Ammon's horn (tissue), 1 donor: ENCODE results near the gene DAB1.

Source experiments
- DNase-seq: peaks from one replicate; pipeline ENCODE4 v3.0.0-alpha.2; 2016; ENCODE audit warnings: low spot score

DAB1 gene

DNA sequence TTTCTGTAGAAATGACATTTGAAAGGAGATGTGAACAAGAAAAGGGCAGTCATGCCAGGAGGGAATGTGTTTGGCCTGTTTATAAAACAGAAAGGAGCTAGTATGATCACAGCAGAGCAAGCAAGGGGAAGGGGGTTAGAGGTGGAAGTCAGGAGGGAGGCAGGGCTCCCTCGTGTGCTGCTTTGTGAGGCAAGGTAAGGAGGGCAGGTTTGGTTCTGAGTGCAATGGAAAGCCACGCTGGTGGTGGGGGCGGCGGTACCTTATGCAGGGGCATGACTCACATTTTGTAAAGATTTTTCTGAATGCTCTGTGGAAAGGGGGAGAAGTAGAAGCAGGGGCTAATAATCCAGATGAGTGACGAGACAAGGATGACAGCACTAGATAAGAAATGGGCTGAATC lies 260.5 kb downstream of the DAB1 start:
- peak; percentile 12 for DNase-seq

DNA sequence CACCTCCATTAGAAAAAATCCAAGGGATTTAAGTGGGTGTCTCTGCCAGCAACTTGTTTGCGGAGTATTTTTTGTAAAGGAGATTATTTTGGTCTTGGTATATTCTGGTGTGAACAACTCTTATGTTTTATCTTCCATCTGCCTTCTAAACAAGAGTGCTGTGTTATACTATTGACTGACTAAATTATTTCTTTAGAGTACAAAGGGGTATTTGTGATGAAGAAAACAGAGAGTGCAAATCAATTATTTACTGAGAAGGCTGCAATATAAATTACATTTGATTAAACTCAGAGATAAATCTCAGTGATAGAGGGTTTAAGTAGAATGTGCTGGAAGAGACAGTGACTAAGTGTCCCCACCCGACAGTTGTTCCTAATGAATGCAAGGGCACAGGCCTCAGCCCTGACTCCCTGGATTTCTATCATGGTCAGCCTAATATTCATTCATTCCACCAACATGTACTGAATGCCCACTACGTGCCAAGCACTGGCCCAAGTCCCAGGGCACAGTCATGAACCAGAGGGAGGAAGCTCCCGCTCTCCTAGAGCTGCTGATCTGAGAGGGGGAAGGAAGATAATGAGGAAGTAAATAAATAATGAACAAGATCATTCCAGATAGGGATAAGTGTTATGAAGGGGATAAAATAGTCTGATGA lies 261.1 kb downstream of the DAB1 start:
- DNase-seq: peak; percentile 85

DNA sequence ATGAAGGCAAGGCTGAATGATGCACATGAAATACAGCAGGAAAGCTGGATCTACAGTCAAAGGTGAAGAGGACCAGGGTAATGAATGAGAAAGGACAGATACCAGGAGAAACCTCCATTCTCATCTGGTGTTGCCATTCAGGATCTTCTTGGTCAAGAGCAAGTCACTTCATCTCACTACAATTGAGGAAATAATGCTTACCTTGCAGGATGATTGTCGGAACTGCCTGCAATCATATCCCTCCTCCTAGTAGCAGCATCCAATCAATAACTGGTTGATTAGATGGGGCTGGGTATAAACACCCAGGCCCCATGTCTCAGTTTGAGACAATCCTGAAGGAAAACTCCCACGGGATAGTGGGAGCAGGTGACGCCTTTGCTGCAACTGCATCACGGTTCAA lies 263.3 kb downstream of the DAB1 start:
- DNase-seq: no peak

DNA sequence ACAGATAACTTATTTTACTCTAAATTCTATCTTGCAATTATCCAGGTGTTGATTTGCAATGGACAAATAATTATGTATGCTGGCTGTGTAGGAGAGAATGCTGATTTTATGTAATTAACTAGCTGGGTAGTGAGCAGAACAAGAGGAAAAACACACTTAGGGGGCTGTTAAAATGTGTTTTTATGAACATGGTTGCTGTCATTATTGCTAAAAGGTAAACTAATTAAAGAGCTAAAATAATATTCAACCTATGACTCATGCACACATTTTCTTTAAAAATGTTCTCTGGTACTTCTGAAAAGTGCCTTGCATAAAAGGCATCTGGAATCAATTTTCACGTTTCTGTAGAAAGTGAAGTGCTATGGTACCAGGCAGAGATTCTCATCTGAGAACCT lies 265.3 kb downstream of the DAB1 start:
- DNase-seq: no peak

DNA sequence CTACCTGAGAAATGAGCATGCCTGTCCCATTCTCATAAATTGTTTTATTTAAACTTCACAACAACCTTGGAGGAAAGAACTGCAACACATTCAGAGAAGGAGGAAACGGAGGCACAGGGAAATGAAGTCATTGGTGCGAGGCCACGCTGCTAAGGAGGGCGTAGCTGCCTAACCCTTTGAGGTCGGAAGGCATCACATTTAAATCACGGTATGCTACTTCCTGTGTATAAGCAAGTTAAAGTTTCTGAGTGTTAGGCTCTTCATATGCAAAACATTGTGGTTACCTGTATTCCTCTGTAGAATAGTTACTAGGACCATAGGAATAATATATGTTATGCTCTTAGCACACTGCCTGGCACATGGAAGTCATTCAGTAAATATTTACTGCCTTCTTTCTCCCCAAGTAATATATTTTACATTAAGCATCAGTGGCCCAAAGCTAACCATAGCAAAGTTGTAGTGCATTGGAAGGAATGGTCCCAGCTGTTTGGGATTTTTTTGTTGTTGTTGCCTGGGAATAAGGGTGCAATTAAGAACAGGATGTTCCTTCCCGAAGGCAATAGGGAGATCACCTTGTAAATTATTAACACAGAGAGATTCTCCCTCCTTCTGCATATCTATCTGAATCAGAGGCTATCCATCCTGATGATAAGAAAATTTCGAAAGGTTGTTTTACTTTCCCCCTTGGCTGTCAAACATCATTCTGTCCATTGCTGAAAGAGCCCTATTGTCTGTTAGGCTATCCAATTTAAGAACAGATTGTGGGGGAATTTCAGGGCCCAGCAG lies 265.8 kb downstream of the DAB1 start:
- DNase-seq: no peak

DNA sequence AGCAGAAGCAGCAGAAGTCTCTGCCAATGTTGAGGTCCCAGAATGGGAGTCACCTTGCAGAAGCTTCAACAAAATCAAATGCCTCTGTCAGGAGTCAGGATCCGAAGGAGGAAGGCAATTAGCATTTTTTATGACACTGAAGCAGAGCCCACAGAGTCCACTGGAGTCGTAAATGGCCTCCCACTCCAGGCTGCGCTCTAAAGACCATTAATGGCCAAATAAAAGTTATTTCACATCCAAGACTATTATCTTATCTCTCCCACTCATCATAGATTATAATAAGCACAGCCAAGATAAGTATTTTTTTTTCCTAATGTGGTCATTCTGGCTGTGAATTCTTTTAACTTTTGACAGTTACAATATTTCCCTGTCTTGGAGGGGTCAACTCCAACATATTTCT lies 267.0 kb downstream of the DAB1 start:
- no peak for DNase-seq

DNA sequence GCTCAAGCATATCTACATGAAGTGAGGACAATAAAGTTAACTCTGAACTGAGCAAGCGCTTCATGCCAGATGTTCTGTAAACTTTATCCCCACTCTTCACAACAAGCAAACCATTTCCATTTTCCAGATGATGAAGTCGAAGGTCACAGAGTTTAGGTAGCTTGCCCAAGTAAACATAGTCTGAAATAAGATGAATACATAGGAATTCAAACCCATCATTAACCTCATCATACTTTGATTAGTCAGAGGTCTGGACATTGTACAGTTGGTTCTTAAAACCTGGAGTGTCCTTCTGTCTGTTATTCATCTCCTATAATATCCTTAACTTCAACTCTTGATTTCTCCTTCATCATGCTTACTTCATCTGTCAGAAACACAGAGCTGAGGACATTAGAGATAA lies 277.8 kb downstream of the DAB1 start:
- no peak for DNase-seq

DNA sequence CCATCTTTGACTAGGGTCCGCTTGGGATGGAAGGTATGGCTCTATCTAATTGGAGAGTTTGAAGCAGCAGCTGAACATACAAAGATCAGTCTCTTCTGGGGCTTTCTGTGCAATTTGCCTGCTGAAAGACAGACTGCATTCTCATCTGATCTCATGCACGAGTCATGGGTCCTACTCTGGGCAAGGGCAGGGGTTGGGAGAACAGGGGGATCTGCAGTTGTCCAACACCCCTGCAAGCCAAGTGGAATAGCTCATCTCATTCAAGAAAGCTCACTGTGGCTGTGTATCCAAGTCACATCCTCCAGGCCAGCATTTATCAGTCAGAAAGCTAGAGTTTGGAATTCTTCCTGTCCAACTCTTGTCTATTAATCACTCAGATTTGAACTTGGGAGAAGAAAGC lies 280.9 kb downstream of the DAB1 start:
- no peak for DNase-seq

DNA sequence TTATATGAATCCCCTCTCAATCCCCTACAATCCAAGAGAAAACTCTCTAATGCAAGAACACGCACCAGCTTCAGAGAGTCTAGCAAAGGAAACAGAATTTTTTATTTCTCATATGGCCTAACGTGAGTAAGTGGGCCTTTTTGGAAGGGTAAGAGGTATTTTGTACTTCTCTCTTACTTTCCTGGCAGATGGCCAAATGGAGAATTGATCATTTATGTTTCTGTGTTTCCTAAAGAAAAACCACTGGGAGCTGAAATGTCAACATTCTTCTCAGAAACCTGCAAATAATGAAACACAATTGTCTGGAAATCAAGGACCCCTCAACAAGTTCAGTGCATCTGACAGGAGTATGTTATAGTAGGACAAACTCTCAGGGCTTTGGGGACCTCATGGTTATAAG lies 281.7 kb downstream of the DAB1 start:
- no peak for DNase-seq

DNA sequence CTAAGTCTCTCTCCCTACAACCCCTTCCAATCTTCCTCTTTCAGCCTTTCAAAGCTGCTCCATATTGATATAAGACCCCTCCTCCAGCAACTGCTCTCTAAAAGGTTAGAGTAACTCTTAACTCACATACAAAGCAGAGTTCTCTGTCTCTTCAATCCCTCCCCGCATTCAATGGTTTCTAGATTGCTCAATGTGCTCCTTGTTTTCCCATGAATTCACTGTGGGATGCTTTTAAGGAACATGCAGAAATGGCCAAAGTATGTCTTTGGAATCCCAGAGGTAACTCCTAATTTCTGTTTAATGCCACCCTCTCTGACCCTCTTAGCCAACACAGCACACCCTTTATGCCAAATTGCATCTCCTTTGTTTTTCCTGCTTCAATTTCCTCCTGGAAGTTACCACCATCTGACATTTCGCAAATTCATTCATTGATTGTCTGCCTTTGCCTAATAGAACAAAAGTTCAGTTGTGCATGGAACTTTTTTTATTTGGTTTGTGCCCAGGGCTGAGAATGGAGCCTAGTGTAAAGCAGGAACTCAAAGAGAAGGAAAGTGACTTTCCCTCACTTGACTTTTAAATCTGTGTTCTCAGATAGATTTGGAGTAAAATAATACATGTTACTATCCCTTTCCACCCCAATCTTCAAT lies 285.3 kb downstream of the DAB1 start:
- no peak for DNase-seq

DNA sequence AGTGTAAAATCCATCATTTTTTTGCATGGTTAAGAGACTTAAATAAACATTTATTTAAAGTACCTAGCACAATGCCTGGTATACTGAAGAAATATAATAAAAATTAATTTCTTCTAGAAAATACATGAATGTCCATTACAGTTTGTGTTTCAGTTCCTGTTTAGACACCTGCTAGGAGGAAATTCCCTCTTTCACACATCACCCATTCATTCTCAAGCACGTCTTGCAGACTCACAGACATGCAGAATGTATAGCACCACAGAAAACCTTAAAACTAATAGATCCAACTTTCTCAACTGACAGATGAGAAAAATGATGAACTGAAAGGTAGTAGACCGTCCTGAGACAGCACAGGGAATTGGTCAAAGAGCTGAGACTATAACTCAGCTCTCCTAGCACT lies 285.9 kb downstream of the DAB1 start:
- DNase-seq: no peak

DNA sequence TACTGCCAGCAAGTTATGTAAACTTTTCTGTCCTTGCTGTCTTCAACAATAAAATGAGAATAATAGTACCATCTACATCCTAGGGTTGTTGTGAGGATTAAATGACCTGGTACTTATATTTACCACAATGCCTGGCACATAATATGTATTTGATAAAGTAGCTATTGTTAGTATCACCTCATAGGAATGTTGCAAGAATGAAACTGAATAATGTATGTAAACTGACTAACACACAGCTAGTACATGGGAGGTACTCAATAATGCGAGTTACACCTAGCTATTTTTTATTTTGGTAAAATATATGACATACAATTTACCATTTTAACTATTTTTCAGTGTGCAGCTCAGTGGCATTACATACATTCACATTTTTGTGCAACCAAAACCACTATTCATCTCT lies 289.1 kb downstream of the DAB1 start:
- DNase-seq: no peak

DNA sequence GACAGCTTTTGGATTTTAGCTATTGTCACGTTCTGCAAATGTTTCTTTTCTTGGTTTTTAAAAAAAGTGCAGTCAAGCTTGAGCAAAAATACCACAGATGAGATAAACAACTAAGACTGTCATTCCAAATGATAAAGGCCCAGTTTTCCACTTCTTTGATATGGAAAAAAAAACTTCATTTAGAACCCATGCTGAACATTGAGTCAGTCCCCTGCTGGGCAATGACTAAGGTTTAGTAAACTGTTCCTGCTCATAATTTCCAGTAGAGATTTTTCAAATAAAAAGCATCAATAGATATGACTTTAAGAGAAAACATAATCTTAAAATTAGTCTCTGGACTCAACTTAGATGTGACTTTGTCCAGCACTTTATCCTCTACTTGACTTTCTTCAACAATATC lies 290.2 kb downstream of the DAB1 start:
- DNase-seq: no peak

DNA sequence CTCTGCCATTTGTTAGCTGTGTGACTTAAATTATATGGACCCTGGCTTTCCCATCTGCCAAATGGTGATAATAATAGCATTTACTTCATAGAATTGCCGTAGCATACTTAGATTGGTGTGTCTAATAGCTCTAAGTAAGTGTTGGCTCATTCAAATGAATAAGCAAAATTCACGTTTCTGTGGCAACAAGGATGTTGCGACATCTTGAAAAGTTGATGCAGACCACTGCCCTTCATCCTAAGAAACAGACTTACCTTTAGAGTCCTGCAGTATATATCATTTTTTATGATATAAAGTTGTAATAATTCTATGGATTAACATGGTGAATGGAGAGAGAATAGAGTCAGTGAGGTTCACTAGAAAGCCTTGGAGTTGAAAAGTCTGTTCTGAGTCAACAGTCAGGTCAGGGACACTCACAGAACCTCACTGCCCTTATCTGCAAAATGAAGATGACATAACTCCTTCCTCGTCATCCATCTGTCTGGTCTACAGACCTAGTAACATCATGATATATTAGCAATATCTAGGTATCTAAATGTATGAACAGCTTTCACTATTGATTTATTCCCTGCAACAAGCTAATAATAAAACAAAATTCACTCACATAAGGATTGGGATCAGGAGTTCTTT lies 290.8 kb downstream of the DAB1 start:
- DNase-seq: no peak

DNA sequence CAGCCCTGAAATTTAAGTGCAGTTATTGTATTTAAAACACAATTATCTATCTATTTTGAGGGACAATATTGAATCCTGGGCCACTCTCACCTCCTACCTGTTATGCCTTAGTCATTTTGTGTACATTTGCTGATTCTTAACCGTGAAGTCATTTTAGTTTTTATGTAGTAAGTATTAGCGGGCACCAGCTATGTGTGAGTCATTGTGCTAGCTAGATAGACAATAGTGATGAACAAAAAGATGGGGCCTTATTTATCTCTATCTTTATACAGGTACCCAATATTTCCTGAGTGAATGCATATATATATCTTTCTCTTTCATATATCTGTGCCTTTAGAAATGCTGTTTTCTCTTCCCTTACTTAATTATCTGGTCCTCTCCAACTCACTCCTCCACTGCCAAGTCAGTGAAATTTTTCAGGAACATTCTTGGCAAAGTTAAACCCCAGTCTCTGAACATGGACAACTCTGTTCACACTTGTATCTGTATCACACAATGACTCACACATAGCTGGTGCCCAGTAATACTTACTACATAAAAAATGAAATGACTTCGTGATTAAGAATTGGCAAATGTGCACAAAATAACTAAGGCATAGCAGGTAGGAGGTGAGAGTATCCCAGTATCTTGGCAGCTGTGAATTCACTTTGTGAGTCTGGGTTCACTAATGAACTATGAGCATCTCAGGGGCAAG lies 292.0 kb downstream of the DAB1 start:
- DNase-seq: no peak

DNA sequence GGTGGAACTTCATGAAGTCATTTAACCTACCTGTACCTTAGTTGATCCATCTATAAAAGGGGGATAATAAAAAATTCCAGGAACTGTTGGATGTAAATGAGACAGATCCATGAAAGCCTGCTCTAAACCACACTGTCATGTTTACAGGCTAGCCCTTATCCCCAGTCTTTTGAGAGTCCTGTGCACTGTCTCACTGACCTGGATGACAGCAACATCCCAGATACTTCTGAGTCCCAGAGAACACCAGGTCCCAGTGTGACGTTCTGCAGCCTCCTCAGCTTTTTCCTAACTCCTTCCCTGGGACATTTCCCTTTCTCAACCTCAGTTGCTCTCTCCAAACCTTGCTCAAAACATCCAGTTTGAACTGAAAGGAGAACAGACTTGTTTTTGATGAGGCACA lies 292.6 kb downstream of the DAB1 start:
- no peak for DNase-seq

DNA sequence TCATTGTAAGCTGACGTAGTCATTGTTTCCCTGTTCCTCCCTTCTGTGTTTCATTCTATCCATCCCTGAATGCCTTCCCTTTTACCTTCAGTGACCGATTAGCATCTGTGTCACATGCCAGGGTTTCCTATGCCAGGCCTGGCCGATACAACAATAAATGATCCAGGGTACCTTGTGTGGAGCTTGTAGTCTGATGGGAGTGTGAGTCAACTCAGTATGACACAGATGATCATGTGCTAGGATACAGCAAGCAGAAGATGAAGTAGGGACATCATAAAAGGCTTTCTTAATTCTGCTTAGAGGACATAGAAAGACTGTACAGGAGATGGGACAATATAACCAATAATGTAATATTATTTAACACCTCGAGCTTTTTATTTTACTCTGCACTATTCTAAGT lies 294.0 kb downstream of the DAB1 start:
- no peak for DNase-seq

DNA sequence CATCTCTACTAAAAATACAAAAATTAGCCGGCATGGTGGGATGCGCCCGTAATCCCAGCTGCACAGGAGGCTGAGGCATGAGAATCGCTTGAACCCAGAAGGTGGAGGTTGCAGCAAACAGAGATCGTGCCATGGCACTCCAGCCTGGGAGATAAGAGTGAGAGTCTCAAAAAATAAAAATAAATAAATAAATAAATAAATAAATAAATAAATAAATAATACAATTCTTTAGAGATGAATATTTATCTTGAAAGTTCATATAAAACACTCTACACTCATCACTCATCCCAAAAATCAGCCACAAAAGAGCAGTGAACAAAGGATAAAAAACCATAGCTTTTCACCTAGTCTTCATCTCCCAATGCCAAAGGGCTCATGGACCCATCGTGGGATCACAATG lies 295.9 kb downstream of the DAB1 start:
- DNase-seq: no peak

DNA sequence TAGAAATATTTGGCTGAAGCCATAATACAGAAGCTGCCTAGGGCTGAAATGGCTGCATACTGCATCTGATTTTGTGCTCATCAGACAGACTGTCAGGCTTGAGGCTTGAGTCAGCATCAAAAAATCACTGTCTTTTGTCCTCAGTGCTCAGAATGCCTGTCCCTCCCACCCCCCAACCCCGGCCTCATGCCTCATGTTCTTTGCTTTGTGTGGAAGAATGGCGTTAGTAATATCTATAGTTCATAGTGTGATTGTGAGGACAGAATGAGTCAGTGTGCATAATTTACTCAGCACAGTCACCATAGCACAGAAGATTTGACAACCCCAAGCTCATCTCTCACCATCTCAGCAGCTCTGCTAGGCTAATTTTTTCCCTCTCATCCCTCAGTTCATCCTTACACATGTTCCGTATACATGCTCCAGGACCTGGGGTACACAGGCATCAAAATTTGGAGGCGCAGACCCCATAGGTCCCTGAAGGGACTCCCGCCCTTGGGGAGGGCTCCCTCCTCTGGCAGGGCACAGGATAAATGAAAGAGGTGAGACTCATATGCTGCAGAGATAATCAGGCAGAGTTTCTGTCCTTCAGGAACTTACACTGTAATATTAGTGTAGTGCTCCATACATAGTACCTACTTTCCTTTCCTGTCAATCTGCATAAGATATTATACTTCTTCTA lies 299.0 kb downstream of the DAB1 start:
- DNase-seq: no peak

DNA sequence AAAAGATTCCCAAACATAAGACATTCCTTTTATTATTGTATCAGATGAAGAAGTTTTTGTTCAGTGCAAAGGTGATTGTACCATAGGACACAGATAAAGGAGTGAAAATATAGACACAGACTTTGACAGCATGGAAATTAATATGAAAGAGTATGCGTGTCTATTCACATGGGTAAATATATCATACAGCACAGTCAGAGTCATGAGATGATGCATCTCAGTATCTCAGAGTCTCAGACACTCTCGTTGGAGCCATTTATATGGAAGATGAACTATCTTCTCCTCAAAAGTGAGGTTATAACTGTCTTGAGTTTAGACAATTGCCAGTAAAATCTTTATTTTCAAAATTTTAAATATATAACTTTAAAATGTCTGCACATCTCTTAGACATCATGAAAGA lies 299.7 kb downstream of the DAB1 start:
- no peak for DNase-seq

DNA sequence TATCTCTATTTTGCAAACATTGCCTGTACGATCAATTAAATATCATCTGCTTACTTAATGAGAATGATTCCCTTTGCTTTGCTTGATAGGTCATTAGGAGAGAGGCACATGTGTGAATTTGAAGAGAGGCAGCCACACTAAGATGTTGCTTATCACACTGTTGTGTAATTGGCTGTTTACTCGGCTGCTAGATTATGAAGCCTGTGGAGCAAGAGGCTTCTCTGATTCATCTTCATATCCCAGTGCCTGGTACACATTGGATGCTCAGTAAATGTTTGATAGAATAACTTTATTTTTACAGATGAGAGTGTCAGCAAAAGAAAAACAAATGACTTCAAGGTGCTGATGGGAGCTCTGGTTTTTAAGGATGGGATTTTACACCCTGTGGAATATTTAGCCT lies 301.8 kb downstream of the DAB1 start:
- DNase-seq: no peak
